ENCODE data around the gene STRIP2. TPM values are rescaled to one million over a fixed set of nuclear protein-coding genes. Genes with fewer than 3 reads are reported as not detected.

The STRIP2 gene, protein sequence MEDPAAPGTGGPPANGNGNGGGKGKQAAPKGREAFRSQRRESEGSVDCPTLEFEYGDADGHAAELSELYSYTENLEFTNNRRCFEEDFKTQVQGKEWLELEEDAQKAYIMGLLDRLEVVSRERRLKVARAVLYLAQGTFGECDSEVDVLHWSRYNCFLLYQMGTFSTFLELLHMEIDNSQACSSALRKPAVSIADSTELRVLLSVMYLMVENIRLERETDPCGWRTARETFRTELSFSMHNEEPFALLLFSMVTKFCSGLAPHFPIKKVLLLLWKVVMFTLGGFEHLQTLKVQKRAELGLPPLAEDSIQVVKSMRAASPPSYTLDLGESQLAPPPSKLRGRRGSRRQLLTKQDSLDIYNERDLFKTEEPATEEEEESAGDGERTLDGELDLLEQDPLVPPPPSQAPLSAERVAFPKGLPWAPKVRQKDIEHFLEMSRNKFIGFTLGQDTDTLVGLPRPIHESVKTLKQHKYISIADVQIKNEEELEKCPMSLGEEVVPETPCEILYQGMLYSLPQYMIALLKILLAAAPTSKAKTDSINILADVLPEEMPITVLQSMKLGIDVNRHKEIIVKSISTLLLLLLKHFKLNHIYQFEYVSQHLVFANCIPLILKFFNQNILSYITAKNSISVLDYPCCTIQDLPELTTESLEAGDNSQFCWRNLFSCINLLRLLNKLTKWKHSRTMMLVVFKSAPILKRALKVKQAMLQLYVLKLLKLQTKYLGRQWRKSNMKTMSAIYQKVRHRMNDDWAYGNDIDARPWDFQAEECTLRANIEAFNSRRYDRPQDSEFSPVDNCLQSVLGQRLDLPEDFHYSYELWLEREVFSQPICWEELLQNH
- 1.5 and 7.8 TPM in 2 replicates for total RNA-seq (ENCODE audit: low replicate concordance)

DNA sequence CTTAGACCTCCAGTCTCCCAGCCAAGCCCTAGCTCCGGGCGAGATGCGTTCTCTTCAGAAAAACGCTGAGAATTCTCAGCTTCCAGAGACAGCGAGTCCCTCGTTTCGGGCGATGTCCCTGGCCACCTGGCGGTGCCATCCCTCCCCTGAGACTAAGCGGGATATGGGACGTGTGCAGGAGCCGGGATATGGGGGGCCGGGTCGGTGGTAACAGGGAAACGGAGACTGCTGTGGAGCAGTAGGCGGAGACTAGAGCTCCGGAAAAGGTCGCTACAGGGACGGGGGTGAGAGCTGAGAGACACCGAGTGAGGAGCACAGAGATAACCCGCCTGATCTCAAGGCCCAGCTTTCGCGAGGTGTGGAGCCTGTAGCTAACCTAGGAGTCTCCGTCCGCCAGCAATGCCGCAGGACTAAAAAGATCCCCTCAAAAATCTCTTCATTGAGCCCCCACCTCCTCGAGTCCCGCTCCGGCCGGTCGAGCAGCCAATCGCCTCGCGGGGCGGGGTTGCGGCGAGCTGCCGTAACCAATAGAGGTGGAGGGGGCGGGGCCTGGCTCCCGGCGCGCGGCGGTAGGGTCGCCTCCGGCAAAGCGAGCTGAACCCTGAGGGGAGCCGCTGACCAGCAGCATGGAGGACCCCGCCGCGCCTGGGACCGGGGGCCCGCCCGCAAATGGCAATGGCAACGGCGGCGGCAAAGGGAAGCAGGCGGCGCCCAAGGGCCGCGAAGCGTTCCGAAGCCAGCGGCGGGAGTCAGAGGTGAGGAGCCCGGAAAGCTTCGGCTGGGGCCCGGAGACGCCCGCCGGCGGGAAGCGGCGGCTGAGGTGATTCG, at the start of gene STRIP2:
TSS of gene STRIP2 (plus strand) at position 586 of the 828 bp plus-strand sequence. CDS start at position 627, 41 bp downstream.

DNA sequence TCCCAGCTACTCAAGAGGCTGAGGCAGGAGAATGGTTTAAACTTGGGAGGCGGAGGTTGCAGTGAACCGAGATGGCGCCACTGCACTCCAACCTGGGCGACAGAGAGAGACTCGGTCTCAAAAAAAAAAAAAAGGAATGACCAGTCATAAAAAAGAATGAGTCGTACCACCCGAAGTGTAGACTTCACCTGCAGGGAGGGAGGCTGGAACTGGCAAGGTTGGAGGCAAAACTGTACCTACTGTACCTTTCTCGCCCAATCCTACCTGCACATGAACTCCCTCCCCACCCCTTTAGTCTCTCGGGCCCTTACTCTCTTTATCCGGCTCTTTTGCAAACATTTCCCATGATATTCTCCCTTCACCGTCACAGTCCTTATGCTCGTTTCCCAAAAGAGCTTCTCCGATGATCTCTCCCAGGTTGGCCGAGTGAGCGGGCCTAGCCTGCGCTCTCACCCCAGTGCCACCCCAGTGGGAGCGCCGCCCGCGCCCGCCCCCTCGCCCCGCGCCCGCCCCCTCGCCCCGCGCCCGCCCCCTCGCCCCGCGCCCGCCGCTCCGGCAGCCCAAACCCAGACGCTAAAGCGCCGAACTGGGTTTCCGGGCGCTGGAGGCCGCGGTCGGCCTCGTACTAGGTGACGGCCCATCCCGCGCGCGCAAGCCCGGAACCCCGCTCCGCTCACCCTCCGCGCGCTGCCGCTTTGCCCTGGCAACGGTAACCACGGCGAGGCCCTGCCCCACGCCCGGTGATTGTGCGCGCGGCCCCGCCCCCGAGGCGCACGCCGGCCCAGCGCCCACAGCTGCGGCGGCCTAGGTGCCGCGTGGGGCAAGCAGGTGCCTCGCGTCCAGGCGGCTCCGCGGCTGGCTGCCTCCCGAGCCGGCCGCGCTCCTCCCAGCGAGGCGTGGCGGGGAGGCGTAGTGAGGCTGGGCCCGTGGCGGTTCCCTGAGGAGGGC, 67.8 kb downstream of the STRIP2 start, which contains the start of gene SMKR1:
TSS of gene SMKR1 (plus strand) at position 772 of the 948 bp plus-strand sequence. CDS start 294 bp downstream, outside the sequence.

Other genes with a start within 250 kb of the STRIP2 start
- gene SMO, start 245.8 kb upstream of the STRIP2 start, total RNA-seq (ENCODE audit: low replicate concordance): 18.5 and 22.7 TPM in 2 replicates
- 5.6 and 11.9 TPM in 2 replicates for gene AHCYL2, start 209.4 kb upstream of the STRIP2 start, total RNA-seq (ENCODE audit: low replicate concordance)
- gene SMKR1, start 68.1 kb downstream of the STRIP2 start, total RNA-seq (ENCODE audit: low replicate concordance): 1.1 TPM in 1 of 2 replicates, not detected in the other
- 10.0 and 19.4 TPM in 2 replicates for gene NRF1, start 177.3 kb downstream of the STRIP2 start, total RNA-seq (ENCODE audit: low replicate concordance)